ENCODE results near the gene ENGASE.

ENGASE gene

GRCh38 chr17:79131274-79131635 lies 56.6 kb downstream of the ENGASE start:
- TF ChIP-seq, protein P1, sequence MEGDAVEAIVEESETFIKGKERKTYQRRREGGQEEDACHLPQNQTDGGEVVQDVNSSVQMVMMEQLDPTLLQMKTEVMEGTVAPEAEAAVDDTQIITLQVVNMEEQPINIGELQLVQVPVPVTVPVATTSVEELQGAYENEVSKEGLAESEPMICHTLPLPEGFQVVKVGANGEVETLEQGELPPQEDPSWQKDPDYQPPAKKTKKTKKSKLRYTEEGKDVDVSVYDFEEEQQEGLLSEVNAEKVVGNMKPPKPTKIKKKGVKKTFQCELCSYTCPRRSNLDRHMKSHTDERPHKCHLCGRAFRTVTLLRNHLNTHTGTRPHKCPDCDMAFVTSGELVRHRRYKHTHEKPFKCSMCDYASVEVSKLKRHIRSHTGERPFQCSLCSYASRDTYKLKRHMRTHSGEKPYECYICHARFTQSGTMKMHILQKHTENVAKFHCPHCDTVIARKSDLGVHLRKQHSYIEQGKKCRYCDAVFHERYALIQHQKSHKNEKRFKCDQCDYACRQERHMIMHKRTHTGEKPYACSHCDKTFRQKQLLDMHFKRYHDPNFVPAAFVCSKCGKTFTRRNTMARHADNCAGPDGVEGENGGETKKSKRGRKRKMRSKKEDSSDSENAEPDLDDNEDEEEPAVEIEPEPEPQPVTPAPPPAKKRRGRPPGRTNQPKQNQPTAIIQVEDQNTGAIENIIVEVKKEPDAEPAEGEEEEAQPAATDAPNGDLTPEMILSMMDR (IDR thresholded peaks at IDR 0.05; ENCODE audit: low read depth, low read length, missing control alignments) = no peak
- H3K4me3 ChIP-seq (replicated peaks; ENCODE audit: low read depth, low read length) = no peak overlapping the region
- no peak for DNase-seq (ENCODE audit: extremely low read depth, low read depth)

DNA sequence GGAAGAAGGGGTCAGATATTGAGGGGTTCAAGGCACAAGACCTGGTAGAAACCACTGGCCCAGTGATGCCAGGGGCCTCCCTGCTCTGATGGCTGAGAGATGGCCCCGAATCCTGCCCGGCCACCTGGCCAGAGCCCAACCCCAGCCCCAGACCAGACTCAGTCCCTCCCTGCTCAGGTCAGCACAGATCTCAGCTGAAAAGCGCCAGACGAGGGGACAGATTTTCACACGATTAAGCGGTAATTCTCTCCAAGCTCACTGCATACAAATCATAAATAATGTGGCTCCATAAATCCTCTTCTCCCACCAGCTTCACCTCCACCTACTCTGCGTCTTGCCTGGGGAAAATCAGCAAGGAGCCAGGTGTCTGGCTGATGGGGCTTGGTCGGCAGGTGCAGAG lies 57.1 kb downstream of the ENGASE start:
- DNase-seq (ENCODE audit: extremely low read depth, low read depth) = no peak
- TF ChIP-seq, protein P1 (IDR thresholded peaks at IDR 0.05; ENCODE audit: low read depth, low read length, missing control alignments) = no peak
- H3K4me3 ChIP-seq (replicated peaks; ENCODE audit: low read depth, low read length) = no peak overlapping the region

GRCh38 chr17:79132271-79133064 lies 57.8 kb downstream of the ENGASE start:
- DNase-seq (ENCODE audit: extremely low read depth, low read depth) = no peak
- TF ChIP-seq, protein P1 (IDR thresholded peaks at IDR 0.05; ENCODE audit: low read depth, low read length, missing control alignments) = no peak
- no peak overlapping the region for H3K4me3 ChIP-seq (replicated peaks; ENCODE audit: low read depth, low read length)

- no peak for DNase-seq (ENCODE audit: extremely low read depth, low read depth)
- no peak overlapping the region for H3K4me3 ChIP-seq (replicated peaks; ENCODE audit: low read depth, low read length)
- TF ChIP-seq, protein P1 (IDR thresholded peaks at IDR 0.05; ENCODE audit: low read depth, low read length, missing control alignments) = no peak
Observed at GRCh38 chr17:79133214-79133613, 58.6 kb downstream of the ENGASE start.

DNA sequence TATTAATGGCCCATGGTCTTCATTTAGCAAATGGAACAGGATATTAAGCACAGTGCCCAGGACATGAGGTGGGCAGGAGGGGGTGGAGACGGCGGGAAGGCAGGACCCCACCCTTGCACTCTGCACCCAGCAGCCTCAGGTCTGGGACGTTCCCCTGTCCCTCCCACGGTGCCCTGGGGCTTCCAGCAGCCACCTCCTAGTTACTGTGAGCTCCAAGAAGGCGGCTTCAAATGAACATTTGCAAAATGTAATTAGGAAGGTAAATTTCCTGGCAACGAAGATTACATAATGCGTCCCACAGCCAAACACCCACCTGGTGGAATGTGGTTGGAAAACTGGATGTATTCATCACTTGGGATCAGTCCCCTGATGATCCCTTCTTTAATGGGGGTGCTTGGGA lies 59.4 kb downstream of the ENGASE start:
- TF ChIP-seq, protein P1 (IDR thresholded peaks at IDR 0.05; ENCODE audit: low read depth, low read length, missing control alignments) = no peak
- no peak overlapping the region for H3K4me3 ChIP-seq (replicated peaks; ENCODE audit: low read depth, low read length)
- no peak for DNase-seq (ENCODE audit: extremely low read depth, low read depth)

DNA sequence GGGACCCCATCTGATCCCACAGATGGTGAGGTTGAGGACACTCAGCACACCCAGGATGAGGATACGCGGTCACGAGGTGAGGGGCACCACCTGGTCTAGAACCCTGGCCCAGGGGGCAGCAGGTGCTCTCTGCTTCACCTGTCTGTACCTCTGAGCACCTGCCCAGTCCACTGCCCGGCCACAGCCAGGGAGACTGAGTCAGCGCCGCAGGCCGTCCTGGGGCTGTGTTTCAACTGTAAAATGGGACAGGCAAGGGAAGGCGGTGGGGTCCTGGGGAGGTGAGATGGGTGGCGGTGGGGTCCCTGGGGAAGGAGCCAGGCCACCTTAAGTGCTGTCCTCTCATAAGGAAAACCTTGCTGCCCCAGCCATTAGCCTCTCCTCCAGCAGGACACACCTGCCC lies 60.4 kb downstream of the ENGASE start:
- H3K4me3 ChIP-seq (replicated peaks; ENCODE audit: low read depth, low read length) = no peak overlapping the region
- DNase-seq (ENCODE audit: extremely low read depth, low read depth) = no peak
- TF ChIP-seq, protein P1 (IDR thresholded peaks at IDR 0.05; ENCODE audit: low read depth, low read length, missing control alignments) = no peak

Data from HFF-Myc (cell line).